GM18505 (cell line): Measurements from ENCODE around the gene NPDC1.

Source experiments
- ATAC-seq: cut with Tn5 transposase; IDR thresholded peaks from one replicate; pipeline ENCODE4 v1.9.1; 2021; ENCODE audit not compliant: unreplicated experiment
- POLR2A ChIP-seq: IDR thresholded peaks from 4 replicates; pipeline ENCODE4 v1.6.1; 2011; ENCODE audit warnings: borderline replicate concordance; ENCODE audit not compliant: insufficient read depth, insufficient read length; ENCODE audit errors: extremely low read depth

Gene NPDC1

GRCh38 chr9:137056739-137057415 lies 10.9 kb upstream of the NPDC1 start:
- no peak for ATAC-seq
- no peak for TF ChIP-seq POLR2A

GRCh38 chr9:137055385-137056364 lies 9.7 kb upstream of the NPDC1 start:
- TF ChIP-seq POLR2A = no peak
- no peak for ATAC-seq

- no peak for TF ChIP-seq POLR2A
- ATAC-seq = no peak
These were observed 9.0 kb upstream of the NPDC1 start for GRCh38 chr9:137054932-137055384.

- no peak for TF ChIP-seq POLR2A
- ATAC-seq = no peak
These were observed 8.3 kb upstream of the NPDC1 start, which contains the start of gene ENTPD2 for GRCh38 chr9:137053944-137054931. ENTPD2 (minus strand) TSS chr9:137054061; CDS start chr9:137053997, 64 bp downstream.

GRCh38 chr9:137052998-137053943 lies 7.3 kb upstream of the NPDC1 start:
- TF ChIP-seq POLR2A = no peak
- ATAC-seq = no peak

GRCh38 chr9:137052293-137052692 lies 6.3 kb upstream of the NPDC1 start:
- TF ChIP-seq POLR2A = no peak
- ATAC-seq = no peak

GRCh38 chr9:137051145-137051724 lies 5.3 kb upstream of the NPDC1 start:
- no peak for ATAC-seq

GRCh38 chr9:137050570-137050969 lies 4.6 kb upstream of the NPDC1 start:
- no peak for ATAC-seq
- TF ChIP-seq POLR2A = no peak

More at GRCh38 chr9:137051145-137051724, 5.3 kb upstream of the NPDC1 start:
- no peak for TF ChIP-seq POLR2A

GRCh38 chr9:137049544-137050449 lies 3.8 kb upstream of the NPDC1 start:
- TF ChIP-seq POLR2A = no peak
- ATAC-seq = no peak

- no peak for ATAC-seq
- no peak for TF ChIP-seq POLR2A
These were observed 2.9 kb upstream of the NPDC1 start for GRCh38 chr9:137048655-137049543.
